ENCODE measurements around the gene ATP11A.
"Not testable (repeated sequence)": the region's sequence is repeated elsewhere in the genome, so short reads cannot be mapped to it uniquely, and the experiment has no call there.

The ATP11A gene

DNA sequence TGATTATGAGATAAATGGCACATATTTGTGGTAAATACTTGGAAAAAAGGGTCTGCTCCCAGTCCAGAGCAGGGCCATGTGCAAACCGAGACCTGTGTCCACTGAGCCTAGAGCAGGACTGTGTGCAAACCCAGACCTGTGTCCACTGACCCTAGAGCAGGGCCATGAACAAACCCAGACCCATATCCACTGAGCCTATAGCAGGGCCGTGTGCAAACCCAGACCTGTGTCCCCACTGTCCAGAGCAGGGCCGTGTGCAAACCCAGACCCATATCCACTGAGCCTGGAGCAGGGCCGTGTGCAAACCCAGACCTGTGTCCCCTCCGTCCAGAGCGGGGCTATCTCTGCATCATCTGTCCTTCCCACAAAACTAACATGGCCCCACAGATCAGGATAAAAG is 136.0 kb downstream of the ATP11A start:
- no peak for DNase-seq

DNA sequence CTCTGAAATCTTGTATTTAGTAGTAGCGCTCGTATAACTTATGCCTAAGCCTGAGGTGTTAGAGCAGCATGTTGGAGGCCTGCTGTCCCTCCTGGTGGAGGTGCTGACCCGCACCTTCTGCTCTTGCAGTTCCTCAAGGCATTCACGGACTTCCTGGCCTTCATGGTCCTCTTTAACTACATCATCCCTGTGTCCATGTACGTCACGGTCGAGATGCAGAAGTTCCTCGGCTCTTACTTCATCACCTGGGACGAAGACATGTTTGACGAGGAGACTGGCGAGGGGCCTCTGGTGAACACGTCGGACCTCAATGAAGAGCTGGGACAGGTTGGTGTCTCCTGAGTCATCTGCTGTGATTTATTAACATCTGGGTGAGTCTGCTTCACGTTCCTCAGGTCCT is 136.7 kb downstream of the ATP11A start:
- DNase-seq, result no peak

DNA sequence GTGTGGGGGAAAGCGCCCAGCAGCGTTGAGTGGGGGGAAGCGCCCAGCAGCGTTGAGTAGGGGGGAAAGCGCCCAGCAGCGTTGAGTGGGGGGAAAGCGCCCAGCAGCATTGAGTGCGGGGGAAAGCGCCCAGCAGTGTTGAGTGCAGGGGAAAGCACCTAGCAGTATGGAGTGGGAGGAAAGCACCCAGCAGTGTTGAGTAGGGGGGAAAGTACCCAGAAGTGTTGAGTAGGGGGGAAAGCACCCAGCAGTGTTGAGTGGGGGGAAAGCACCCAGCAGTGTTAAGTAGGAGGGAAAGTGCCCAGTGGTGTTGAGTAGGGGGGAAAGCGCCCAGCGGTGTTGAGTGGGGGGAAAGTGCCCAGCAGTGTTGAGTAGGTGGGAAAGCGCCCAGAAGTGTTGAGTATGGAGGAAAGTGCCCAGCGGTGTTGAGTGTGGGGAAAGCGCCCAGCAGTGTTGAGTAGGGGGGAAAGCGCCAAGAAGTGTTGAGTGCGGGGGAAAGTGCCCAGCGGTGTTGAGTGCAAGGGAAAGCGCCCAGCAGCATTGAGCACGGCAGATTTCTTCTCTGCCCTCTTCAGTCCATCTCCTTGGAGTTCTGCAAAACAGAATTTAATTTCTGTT is 138.4 kb downstream of the ATP11A start:
- DNase-seq, result no peak

DNA sequence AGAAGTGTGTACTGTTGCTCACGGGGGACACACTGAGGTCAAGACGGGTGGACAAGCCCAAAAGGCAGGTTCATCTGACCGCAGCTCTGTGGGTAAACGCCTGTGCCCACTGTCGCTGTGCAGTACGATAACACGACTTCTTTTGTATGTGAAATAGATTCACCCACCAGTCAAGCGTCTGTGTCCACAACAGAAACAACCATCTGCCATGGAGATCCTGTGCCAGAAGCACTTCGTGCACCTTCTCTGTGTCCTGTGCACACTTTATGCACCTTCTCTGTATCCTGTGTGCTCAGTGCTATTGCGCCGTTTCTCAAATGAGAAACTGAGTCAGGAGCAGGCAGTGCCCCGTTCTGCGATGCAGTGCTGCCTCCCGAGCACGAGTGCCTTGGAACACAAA is 138.9 kb downstream of the ATP11A start:
- DNase-seq, result no peak

DNA sequence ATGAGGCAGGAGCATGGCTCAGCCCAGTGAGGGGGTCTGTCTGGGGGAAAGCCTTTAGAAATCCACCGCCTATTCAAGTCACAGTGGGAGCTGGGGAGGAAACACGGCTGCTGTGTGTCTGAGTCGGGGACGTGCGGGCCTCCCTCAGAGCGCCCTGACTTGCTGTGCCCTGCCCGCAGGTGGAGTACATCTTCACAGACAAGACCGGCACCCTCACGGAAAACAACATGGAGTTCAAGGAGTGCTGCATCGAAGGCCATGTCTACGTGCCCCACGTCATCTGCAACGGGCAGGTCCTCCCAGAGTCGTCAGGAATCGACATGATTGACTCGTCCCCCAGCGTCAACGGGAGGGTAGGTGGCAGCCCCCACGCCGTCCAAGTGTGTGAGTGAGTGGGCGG is 141.4 kb downstream of the ATP11A start:
- no peak for DNase-seq

DNA sequence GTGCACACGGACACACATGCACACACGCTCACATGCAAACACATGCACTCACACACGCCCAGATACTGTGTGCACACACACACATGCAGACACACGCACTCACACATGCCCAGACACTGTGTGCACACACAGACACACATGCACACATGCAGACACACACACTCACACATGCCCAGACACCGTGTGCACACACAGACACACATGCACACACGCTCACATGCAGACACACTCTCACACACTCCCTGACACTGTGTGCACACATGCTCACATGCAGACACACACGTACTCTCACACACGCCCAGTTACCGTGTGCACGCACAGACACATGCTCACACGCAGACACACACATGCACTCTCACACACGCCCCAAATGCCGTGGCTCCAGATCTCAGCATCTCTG is 142.0 kb downstream of the ATP11A start:
- DNase-seq, result no peak

DNA sequence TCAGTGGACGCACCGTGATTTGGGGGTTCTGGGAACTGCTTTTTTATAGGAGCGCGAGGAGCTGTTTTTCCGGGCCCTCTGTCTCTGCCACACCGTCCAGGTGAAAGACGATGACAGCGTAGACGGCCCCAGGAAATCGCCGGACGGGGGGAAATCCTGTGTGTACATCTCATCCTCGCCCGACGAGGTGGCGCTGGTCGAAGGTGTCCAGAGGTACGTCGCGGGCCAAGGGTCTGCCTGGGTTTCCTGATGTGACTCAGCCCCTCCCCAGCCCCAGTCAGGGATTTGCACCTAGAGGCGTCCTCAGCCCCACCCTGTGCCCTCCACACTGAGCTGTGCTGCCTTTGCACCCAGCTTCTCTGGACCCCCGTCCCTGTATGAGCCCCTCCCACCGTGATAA is 143.0 kb downstream of the ATP11A start:
- no peak for DNase-seq

DNA sequence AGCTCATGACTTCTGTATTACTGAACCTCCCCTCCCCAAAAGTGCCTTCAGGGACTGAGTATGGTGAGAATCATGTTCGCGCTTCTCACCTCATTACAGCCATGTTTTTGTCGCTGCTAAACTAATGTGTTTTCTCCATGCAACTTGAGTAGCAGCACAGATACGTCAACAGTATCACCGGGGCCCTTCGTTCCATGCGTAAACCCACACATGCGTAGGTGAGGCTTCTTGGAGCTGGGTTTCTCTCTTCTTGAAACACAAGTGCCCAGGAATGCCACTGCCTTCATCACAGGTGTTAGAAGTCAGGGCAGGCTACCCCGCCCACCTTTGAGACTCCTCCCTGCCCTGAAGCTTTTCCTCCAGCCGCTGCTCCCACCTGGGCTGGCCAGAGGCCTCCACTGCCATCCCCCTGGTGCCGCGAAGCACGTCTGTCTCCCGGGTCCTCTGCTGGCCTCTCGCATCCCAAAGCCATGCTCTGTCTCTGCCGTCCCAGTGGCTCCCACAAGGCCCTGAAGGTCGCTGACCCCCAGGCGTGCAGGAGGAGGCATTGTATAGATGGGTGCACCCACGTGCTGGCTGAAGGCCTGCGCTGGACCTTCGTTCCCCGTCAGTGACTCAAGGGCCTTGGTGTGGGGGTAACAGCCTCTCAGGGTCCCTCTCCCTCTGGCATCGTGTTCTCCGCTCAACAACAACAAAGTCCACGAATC is 143.9 kb downstream of the ATP11A start:
- no peak for DNase-seq

DNA sequence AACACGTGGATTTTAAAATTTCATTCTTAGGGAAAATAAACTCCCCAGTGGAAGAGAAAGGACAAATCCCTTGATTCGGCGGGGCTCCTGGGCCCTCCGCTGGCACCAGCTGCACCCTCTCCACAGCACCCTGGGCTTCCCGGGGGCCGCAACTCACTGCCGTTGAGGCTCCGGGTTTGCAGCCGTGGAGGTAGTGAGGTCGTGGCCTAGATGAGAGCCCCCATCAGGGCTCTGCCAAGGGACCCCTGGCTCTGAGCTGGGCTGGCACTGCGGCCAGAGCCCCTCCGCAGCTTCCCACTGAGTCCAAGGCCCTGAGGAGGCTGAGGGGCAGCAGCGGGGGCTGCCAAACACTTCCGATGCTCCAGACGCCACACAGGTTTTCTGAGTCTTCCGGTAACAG is 145.5 kb downstream of the ATP11A start:
- no peak for DNase-seq

DNA sequence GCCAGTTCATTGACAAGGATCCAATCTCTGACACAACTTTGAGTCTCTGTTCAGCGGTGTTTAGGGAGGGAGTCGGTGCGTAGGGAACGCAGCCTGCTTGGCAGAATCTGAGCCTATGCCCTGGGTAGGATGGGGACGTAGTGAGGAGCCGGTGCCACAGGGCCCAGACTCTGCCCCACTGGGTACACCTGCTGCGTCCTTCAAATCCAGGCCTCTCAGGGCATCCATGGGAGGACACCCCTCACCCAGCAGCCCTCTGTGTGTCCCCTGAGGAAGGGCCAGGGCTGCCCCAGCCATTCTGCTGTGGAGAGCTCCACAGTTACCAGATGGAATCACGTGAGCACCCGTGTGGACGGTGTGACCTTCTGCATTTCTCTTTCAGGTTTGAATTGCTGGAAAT is 146.0 kb downstream of the ATP11A start:
- DNase-seq, result no peak

DNA sequence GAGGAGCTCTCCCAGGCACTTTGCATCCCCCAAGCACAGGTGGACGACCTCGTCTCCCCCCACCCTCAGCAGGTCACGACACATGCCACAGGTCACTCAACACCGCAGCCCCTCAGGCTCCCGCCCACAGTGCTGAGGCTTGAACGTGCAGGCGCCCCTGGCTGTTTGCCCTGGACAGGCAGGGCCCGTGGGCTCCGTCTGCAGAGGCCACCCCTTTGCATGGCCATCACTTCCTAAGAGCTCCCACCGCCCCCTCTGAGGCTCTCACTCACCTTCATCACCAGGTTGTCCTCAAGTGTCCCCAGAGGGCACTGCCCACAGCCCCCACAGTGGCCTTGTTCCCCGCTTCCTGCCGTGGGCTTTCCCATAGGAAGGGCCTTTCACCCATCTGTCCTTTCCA is 147.1 kb downstream of the ATP11A start:
- DNase-seq, result no peak

DNA sequence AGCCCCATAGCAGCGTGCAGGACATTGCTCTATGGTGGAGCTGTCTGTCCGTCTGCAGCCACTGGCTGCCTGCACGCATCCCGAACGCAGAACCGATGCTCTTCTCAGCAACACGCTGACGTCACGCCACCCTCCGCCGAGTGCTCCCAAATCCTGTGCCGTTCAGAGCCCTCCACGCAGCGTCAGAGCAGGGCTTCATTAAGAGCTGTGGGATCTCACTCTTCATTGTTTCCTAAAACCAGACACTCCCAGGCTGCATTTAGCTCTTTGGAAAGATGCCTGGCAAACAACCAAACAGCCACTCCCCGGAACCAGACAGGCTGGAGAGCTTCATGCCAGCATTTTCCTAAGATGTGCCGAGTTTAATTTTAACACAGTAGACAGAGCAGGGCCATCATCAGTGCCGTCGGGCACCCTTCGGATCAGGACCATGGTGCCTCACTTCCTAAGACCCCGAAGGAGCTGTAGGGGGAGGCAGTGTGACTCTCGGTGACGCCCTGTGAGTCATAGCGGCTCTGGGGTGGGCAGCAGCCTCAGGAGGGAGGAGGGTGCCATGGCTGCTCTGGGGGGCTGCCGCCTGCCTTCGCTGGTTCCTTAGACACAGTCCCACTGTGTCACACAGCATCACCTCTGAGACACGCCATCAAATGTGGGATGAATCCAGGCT is 147.7 kb downstream of the ATP11A start:
- DNase-seq, result no peak

DNA sequence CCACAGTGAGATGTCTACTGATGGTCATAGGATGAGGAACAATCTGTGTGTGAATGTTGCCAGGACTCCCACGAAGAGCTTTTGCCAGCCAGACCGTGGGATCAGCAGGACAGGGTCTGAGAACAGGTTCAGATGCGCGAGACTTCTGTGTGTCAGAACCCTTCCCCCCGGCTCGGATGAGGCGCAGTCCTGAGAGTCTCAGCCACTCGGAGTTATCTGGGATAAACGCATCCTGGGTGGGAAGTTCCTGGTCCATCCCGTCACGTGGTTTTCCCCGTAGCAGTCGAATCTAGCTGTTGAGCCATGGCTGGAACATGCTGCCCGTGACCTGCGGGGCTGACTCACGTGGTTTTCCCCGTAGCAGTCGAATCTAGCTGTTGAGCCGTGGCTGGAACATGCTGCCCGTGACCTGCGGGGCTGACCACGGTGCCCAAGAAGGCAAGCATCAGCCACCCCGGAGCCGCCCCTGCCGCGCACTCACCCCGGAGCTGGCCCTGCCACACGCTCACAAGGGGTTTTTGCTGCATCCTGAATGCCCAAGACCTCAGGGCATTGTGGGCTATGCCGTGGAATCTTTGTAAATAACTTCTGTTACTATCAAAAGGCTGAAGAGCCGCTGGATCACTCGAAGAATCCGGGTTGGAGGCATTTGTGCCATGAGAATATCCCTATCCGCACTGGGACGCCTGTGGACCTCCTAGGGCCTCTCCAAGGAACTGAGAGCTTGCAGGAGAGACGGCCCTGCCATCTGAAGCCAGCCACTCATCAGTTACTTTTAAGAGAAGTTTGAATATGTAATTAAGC is 148.4 kb downstream of the ATP11A start:
- DNase-seq, result no peak

DNA sequence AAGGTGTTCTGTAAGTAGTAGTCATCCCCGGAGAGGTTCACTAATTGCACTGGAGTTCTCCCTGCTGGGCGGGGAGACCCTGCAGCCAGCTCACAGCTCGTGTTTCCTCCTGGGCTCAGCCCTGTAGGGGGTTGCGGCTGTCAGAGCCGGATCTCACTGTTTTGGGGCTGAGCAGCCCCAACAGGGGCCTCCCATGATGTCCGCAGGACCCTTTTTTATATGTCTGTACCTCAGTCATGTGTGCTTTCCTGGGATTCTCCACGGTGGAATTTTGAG is 148.9 kb downstream of the ATP11A start:
- no peak for DNase-seq

DNA sequence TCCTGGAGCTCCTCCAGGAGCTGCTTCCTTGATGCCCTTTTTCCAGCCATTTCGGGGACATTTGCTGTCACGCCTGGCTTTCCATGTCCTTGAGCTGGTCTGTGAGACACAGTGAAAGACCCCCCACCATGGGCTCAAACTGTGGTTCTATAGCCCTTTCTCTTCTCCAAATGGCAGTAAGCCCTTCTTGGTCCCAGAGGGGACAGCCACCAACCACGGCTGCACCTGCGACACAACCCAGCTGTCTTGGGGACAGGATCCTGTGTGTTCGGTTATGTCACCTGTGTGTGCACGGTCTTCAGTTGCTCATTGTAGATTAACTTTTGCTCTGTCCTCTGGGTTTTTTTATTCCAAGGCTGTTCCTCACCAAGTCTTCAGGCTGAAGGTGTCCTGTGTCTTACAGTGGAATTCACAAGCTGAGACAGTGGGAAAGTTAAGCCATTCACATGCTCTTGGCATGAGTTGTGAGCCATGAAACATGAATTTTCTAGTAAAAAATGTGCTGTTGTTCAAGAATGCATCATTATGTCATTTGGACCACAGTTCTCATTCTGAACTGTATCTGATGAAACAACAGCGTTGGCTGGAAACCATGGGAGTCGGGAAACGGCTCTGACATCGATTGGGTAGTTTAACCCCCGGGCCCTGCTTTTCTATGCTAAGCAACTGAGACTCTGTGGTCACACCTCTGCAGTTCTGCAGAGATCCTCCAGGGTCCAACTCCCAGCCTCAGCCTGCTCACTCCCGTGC is 149.7 kb downstream of the ATP11A start:
- DNase-seq, result no peak

DNA sequence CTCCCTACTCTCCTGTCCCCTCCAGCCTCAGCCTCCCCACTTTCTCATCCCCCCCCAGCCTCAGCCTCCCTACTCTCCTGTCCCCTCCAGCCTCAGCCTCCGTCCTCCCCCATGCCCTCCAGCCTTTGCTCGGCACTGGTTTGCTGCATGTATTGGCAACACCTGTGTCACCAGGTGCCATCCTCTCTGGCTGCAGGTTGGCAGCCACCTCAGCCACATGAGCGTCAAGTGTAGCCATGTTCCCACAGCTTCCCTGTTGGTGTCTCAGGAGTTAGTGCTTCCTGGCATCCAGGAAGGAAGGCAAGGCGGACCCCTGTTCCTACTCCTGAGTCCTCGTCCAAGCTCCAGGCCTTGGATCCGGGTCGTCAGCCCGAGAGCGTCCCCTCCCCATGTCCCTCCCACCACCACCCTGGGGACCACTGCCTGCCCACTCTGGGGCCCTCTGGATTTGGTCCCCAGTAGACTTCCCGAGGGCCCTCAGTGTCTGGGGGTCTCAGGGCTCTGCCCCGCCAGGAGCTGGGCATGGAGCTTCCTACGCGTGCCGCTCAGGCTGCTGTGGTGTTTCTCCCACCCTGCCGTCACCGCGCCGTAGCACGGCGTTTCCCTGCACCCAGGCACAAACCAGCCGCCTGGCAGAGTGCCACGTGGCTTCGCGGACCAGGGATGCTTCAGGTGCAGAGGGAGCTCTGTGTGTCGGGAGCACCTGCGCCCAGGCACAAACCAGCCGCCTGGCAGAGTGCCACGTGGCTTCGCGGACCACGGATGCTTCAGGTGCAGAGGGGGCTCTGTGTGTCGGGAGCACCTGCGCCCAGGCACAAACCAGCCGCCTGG is 150.8 kb downstream of the ATP11A start:
- no peak for DNase-seq

DNA sequence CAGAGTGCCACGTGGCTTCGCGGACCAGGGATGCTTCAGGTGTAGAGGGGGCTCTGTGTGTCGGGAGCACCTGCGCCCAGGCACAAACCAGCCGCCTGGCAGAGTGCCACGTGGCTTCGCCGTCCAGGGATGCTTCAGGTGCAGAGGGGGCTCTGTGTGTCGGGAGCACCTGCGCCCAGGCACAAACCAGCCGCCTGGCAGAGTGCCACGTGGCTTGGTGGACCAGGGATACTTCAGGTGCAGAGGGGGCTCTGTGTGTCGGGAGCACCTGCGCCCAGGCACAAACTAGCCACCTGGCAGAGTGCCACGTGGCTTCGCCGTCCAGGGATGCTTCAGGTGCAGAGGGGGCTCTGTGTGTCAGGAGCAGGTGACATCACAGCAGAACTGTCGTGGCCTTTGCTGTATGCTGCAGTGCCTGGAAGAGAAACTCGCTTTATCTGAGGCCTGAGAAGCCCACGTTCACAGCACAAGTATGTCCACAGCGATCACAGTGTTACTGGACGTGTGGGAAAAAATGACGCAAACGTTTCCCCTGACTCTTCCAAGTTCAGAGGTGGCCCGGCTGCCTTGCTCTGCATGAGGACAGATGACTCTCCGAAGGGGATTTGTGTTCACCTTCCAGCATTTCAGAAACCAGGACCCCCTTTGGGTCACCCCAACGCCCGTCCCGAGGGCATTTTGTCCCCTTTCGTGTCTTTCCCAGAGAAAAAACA is 151.6 kb downstream of the ATP11A start:
- DNase-seq, result not testable (repeated sequence)

DNA sequence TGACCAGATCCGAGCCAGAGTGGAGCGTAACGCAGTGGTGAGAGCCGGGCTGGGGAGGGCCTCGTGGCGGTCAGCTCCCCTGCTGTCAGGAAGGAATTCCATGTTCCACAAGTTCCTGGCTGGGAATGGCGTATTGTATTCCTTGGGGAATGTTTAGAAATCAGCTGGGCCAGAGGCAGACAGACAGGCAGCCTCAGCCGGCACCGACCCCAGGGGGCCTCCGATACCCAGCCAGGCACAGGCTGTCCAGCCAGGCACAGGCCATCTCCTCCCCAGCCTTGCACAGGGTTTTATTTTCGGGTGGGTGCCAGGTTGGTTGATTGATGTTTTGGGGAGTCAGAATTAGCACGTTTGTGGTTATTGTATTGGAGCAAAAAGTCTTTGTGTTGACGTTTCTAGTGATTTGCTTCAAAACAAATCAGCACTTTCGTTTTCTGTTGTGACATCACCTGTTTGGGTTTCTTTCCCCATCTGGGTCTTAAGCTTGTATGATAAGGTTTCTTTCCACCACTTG is 152.6 kb downstream of the ATP11A start:
- no peak for DNase-seq

DNA sequence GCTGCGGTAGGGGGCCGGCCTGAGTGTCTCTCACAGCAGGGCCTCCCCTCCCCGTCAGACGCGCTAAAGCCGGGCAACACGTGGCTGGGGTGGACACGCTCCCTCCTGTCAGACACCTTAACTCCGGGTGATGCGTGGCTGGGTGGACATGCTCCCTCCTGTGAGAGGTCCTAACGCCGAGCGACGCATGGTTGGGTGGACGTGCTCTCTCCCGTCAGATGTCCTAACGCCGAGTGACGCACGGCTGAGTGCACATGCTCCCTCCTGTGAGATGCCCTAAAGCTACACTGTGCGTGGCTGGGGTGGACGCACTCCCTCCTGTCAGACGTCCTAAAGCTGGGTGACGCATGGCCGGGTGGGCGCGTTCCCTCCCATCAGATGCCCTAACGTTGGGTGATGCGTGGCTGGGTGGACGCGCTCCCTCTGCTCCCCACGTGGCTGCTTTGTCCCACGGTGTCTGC is 153.1 kb downstream of the ATP11A start:
- DNase-seq, result no peak

DNA sequence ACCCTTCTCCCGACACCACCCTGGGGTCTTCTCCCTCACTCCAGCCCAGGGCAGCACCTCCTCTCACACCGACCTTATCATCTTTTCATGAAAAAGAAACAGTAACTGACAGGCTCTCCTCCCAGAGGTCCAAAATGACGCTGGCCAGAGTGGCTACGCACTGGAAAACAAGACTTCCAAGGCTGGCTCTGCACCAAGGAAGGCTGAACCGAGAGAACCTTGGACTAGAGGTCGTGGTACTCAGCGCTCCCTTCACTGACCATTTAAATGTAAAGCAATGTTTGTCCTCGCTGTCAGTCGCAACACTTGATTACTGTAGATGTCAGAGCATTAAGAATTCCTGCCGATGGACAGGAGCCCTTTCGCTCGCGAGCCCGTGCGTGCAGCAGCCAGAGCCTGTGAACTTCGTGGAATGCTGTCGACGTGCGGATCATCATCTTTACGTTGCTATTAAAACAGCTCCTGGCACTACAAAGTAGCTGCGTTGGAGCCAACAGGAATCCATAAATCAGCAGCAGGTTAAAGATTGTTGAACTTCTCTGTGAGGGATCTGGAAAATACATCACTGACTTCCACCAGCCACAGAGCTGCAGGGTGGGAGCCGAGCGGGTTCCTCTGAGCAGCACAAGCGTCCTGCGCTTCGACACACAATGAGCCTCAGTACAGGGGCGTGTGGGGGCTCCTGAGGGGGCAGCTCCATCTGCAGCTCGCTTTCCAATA is 153.7 kb downstream of the ATP11A start:
- no peak for DNase-seq

Data from midbrain (tissue), 1 donor.